CD14-positive monocyte (primary cell): ENCODE measurements around the gene ACY1. TPM values are rescaled to one million over a fixed set of nuclear protein-coding genes. Genes with fewer than 3 reads are reported as not detected.

Experiments used
- DNase-seq, 3 donors: peaks; one replicate each; pipeline ENCODE4 v3.0.0-alpha.2; 2011 to 2022
- H2AFZ ChIP-seq: 2 replicates; pipeline ENCODE4 v1.6.0; 2012; ENCODE audit warnings: mild to moderate bottlenecking, low read depth, low read length, inconsistent platforms; ENCODE audit not compliant: insufficient read depth, poor library complexity, severe bottlenecking
- H3K27ac ChIP-seq, 2 donors: 1 replicate in 1 of 2; 2 replicates in 1 of 2; pipeline ENCODE4 v1.5.1; 2012 to 2013; ENCODE audit warnings: low read length in 2 of 2, control low read depth in 1 of 2, inconsistent platforms in 1 of 2, low read depth in 1 of 2, mild to moderate bottlenecking in 1 of 2
- H3K27me3 ChIP-seq, 2 donors: one replicate each; pipeline versions ENCODE4 v1.6.0 to v1.6.1; 2011 to 2013; ENCODE audit warnings: low read length in 2 of 2; ENCODE audit not compliant: control insufficient read depth in 2 of 2, insufficient read depth in 2 of 2
- H3K36me3 ChIP-seq, 2 donors: replicated peaks in 1 of 2; 1 replicate in 1 of 2; 2 replicates in 1 of 2; pipeline versions ENCODE4 v1.5.1 to v1.6.1; 2012 to 2013; ENCODE audit warnings: low read length in 2 of 2, control low read depth in 1 of 2, inconsistent platforms in 1 of 2, mild to moderate bottlenecking in 1 of 2; ENCODE audit not compliant: insufficient read depth in 2 of 2, control insufficient read depth in 1 of 2
- H3K4me1 ChIP-seq, 2 donors: 1 replicate in 1 of 2; 2 replicates in 1 of 2; pipeline versions ENCODE4 v1.5.1 to v1.6.1; 2012 to 2013; ENCODE audit warnings: low read length in 2 of 2, control low read depth in 1 of 2, inconsistent platforms in 1 of 2, mild to moderate bottlenecking in 1 of 2, moderate library complexity in 1 of 2; ENCODE audit not compliant: insufficient read depth in 2 of 2, control insufficient read depth in 1 of 2
- H3K4me2 ChIP-seq: replicated peaks from 2 replicates; pipeline ENCODE3; 2012; ENCODE audit warnings: low read length, moderate library complexity, mild to moderate bottlenecking; ENCODE audit not compliant: poor library complexity, severe bottlenecking; ENCODE audit errors: extremely low read depth
- H3K4me3 ChIP-seq, 3 experiments: fragments of 200-600 bp in 1 of 3; sonication (generic) in 1 of 3; replicated peaks in 1 of 3; 1 replicate in 2 of 3; 2 replicates in 1 of 3; pipeline ENCODE4 v1.5.1; 2011 to 2013; ENCODE audit warnings: low read length in 3 of 3, mild to moderate bottlenecking in 3 of 3, control low read depth in 2 of 3, low read depth in 2 of 3, inconsistent platforms in 1 of 3, moderate library complexity in 1 of 3
- H3K79me2 ChIP-seq: 2 replicates; pipeline ENCODE4 v1.6.0; 2012; ENCODE audit warnings: mild to moderate bottlenecking, control low read depth, inconsistent platforms, low read length, moderate library complexity; ENCODE audit not compliant: insufficient read depth
- H3K9ac ChIP-seq: 2 replicates; pipeline ENCODE4 v1.6.0; 2017; ENCODE audit warnings: low read length, mild to moderate bottlenecking; ENCODE audit not compliant: insufficient read depth, poor library complexity, severe bottlenecking
- H3K9me3 ChIP-seq, 2 donors: replicated peaks in 1 of 2; 1 replicate in 1 of 2; 2 replicates in 1 of 2; pipeline versions ENCODE4 v1.5.1 to v1.6.1; 2012 to 2013; ENCODE audit warnings: low read length in 2 of 2, control low read depth in 1 of 2; ENCODE audit not compliant: control insufficient read depth in 1 of 2, insufficient read depth in 1 of 2
- H4K20me1 ChIP-seq: 2 replicates; pipeline ENCODE4 v1.6.0; 2012; ENCODE audit warnings: mild to moderate bottlenecking, low read length, control low read depth, moderate library complexity; ENCODE audit not compliant: insufficient read depth
- H3K27ac Mint-ChIP-seq, 7 donors: one replicate each; pipeline ENCODE4 v1.8.0; 2020; ENCODE audit warnings: mild to moderate bottlenecking in 7 of 7, mixed read lengths in 7 of 7, moderate library complexity in 6 of 7, inconsistent platforms in 2 of 7
- H3K27me3 Mint-ChIP-seq, 3 donors: one replicate each; pipeline ENCODE4 v1.8.0; 2021 to 2022; ENCODE audit warnings: low read depth in 3 of 3, mild to moderate bottlenecking in 3 of 3, mixed read lengths in 3 of 3, moderate library complexity in 3 of 3, inconsistent platforms in 1 of 3
- H3K36me3 Mint-ChIP-seq, 2 donors: one replicate each; pipeline ENCODE4 v1.8.0; 2020; ENCODE audit warnings: mixed read lengths in 2 of 2, inconsistent platforms in 1 of 2, mild to moderate bottlenecking in 1 of 2
- H3K4me1 Mint-ChIP-seq: one replicate; pipeline ENCODE4 v1.8.0; 2020; ENCODE audit warnings: mild to moderate bottlenecking, mixed read lengths
- H3K4me3 Mint-ChIP-seq, 2 donors: one replicate each; pipeline ENCODE4 v1.8.0; 2020; ENCODE audit warnings: mild to moderate bottlenecking in 2 of 2, mixed read lengths in 2 of 2, moderate library complexity in 1 of 2
- H3K9me3 Mint-ChIP-seq, 7 donors: one replicate each; pipeline ENCODE4 v1.8.0; 2020 to 2022; ENCODE audit warnings: mixed read lengths in 7 of 7, mild to moderate bottlenecking in 6 of 7, moderate library complexity in 6 of 7, inconsistent platforms in 2 of 7
- WGBS: methylation state at CpG from one replicate; pipeline ENCODE4 v1.1.5; 2013; ENCODE audit warnings: missing lambda C conversion rate; ENCODE audit not compliant: insufficient coverage; 5-methylcytosine and 5-hydroxymethylcytosine counted together
- intact Hi-C, 2 donors: fragments of 100-400 bp; cut with micrococcal nuclease; formaldehyde crosslinking; loops; one replicate each; pipeline versions ENCODE4 v1.15.0 to v1.15.1; 2023
- polyA plus RNA-seq, 3 donors: library from polyadenylated mRNA; depleted of rRNA in 1 of 3; unstranded in 2 of 3; stranded (reverse) in 1 of 3; fragments of 300-500 nt in 2 of 3; fragments of >200 nt in 1 of 3; fragmentation: Illumina TruSeq in 2 of 3; gene quantifications; 1 replicate in 2 of 3; 2 replicates in 1 of 3; pipeline ENCODE4 v1.2.3, GENCODE V29; 2012 to 2021
- TF ChIP-seq, protein P1 (sequence below): fragments of 200-600 bp; IDR thresholded peaks from one replicate; pipeline ENCODE4 v1.8.0; 2022; ENCODE audit warnings: antibody characterized with exemption, mild to moderate bottlenecking

ACY1 gene
- polyA plus RNA-seq, 3 donors, result 13.3 to 18.0 (median 14.5) TPM

DNA sequence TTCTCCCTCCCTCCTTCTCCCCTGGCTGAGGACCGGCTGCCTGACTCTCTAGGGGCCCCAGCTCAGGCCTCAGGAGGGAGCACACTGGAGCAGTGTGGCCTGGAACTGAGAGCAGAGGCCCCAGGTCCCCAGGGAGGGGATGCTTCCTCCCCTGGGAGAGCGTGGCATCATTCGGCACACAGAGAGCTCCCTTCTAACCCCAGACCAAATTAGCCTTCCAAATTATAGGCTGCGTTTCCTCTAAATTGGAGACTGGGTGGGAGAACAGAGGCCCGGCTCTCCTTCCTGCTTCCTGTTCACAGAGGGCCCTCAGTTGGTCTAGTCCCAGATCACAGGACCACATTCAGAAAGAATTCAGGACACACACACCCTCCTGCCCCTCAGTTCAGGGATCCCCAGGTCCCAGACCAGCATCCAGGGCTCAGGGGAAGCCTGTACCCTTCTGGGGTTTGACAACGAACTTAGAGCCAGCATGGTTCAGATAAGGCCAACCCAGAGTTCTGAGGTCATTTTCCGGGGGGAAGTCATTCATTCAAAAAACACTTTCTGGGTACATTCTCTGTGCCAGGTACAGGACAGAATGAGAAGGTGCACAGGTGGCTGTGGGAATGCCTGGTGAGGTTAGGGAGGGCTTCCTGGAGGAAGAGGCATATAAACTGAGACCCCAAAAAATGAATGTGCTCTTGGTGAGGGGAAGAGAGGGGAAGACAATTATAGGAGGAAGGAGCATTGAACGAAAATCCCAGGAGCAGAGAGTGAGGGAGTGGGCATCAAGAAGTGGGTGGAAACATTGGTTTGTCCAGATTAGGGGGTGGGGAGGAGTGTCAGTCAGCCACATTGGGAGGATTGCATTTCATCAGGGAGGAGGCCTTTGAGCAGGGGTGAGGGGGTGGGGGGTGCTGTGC is 40.8 kb downstream of the ACY1 start:
- no peak overlapping the region for H3K4me3 ChIP-seq
- H3K9ac ChIP-seq, result no peak overlapping the region
- Mint-ChIP-seq H3K4me3 (no peak overlapping the region), H3K27ac (peak overlapping the region in 1 of 7 donors; percentile 26), H3K9me3 (no peaks in the 10 kb centered on the region), H3K27me3 (peaks cover 1 to 4% (median 1%) of the 10 kb centered on the region in 3 donors), H3K4me1 (no peaks in the 10 kb centered on the region), H3K36me3 (no peaks in the 10 kb centered on the region)
- intact Hi-C loops, result no loop called here
- H3K4me1 ChIP-seq, result no peaks in the 10 kb centered on the region
- WGBS, result 74% methylated on average over 4 of the region's 8 CpGs
- H3K27ac ChIP-seq, result no peak overlapping the region
- no peaks in the 10 kb centered on the region for H3K27me3 ChIP-seq
- no peaks in the 10 kb centered on the region for H3K79me2 ChIP-seq
- no peaks in the 10 kb centered on the region for H3K9me3 ChIP-seq
- no peak overlapping the region for H3K4me2 ChIP-seq
- TF ChIP-seq, protein P1, sequence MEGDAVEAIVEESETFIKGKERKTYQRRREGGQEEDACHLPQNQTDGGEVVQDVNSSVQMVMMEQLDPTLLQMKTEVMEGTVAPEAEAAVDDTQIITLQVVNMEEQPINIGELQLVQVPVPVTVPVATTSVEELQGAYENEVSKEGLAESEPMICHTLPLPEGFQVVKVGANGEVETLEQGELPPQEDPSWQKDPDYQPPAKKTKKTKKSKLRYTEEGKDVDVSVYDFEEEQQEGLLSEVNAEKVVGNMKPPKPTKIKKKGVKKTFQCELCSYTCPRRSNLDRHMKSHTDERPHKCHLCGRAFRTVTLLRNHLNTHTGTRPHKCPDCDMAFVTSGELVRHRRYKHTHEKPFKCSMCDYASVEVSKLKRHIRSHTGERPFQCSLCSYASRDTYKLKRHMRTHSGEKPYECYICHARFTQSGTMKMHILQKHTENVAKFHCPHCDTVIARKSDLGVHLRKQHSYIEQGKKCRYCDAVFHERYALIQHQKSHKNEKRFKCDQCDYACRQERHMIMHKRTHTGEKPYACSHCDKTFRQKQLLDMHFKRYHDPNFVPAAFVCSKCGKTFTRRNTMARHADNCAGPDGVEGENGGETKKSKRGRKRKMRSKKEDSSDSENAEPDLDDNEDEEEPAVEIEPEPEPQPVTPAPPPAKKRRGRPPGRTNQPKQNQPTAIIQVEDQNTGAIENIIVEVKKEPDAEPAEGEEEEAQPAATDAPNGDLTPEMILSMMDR, result no peak
- peak overlapping the region; percentile 11 for H2AFZ ChIP-seq
- H3K36me3 ChIP-seq, result no peaks in the 10 kb centered on the region
- no peaks in the 10 kb centered on the region for H4K20me1 ChIP-seq
- no peak for DNase-seq

DNA sequence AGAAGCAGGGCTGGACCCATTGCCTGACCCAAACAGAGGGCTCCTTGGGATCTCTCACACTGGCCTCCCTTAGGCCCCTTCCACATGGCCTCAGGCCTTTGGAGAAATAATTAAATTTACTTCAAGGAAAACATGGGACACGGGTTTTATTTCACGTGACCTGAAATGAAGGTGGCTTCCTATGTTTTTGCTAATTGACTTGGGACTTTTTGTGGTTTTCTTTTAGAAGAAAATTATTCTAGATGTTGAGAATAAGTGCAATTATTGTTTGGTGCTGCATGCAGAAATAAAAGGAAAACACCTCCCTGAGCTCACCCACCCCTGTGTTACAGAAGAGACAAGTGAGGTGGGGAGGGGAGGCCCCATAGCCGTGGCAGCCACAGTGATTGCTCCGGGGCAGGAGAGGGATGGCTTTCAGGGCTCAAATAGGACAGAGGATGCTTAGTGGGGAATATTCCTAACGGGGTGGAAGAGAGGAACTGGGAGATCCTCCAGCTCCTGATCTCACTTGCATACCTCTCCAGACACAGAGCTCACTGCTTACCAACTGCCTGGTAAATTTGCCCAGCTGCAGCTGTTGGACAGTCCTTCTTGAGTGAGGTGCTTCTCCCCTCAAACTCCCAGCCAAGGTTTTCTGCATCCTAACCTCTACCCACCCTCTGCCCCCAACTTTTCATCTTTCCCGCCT is 41.6 kb downstream of the ACY1 start:
- no peak overlapping the region for H3K9ac ChIP-seq
- no peak overlapping the region for H3K27ac Mint-ChIP-seq
- no peak overlapping the region for H3K4me3 ChIP-seq
- H3K4me1 ChIP-seq, result no peaks in the 10 kb centered on the region
- TF ChIP-seq, protein P1, result no peak
- no peak overlapping the region for H3K27ac ChIP-seq
- no peak overlapping the region for H3K4me2 ChIP-seq
- no peaks in the 10 kb centered on the region for H3K36me3 ChIP-seq
- DNase-seq, result no peak
- no peaks in the 10 kb centered on the region for H3K36me3 Mint-ChIP-seq
- no peaks in the 10 kb centered on the region for H3K9me3 Mint-ChIP-seq
- H3K9me3 ChIP-seq, result no peaks in the 10 kb centered on the region
- no peaks in the 10 kb centered on the region for H4K20me1 ChIP-seq
- peaks cover 1 to 4% (median 1%) of the 10 kb centered on the region in 3 donors for H3K27me3 Mint-ChIP-seq
- no peaks in the 10 kb centered on the region for H3K79me2 ChIP-seq
- no peak overlapping the region for H2AFZ ChIP-seq
- no peaks in the 10 kb centered on the region for H3K4me1 Mint-ChIP-seq
- no peaks in the 10 kb centered on the region for H3K27me3 ChIP-seq
- intact Hi-C loops, result no loop called here
- no peak overlapping the region for H3K4me3 Mint-ChIP-seq
- 100% methylated on average over 1 of the region's 6 CpGs for WGBS
